IMR-90 (cell line): ENCODE measurements around the gene HOMER3. TPM values are rescaled to one million over a fixed set of nuclear protein-coding genes. Genes with fewer than 3 reads are reported as not detected.

Source experiments
- ATAC-seq: fragments of 200-7000 bp; cut with Tn5 transposase; 2 replicates; pipeline ENCODE4 v1.9.1; 2020; ENCODE audit warnings: low read depth, mild to moderate bottlenecking, moderate library complexity
- BruUV-seq: library from RNA; stranded (reverse); fragments of 400-500 nt; replicated peaks from 2 replicates; lab custom pipeline; 2021; lab: Mats Ljungman, UMichigan
- CTCF ChIA-PET: fragments of 300-600 bp; formaldehyde crosslinking; extraction: SDS; loops from one replicate; lab custom pipeline; 2021; ENCODE audit warnings: antibody characterized with exemption; lab: Yijun Ruan, JAX
- POLR2A ChIA-PET: fragments of 300-600 bp; sonication (Branson Sonifier 250); formaldehyde crosslinking; loops from one replicate; lab custom pipeline; 2022; ENCODE audit warnings: antibody characterized with exemption; ENCODE audit not compliant: unreplicated experiment; lab: Charles Lee
- DNase-seq: peaks from one replicate; pipeline ENCODE4 v3.0.0; 2013
- H2AFZ ChIP-seq: replicated peaks from 2 replicates; pipeline ENCODE3; 2013; ENCODE audit warnings: low read length, mild to moderate bottlenecking; ENCODE audit not compliant: poor library complexity
- H2AK5ac ChIP-seq: 2 replicates; pipeline ENCODE4 v1.6.1; 2013; ENCODE audit warnings: low read depth, low read length, inconsistent platforms
- H2AK9ac ChIP-seq: replicated peaks from 2 replicates; pipeline ENCODE3; 2013; ENCODE audit warnings: mild to moderate bottlenecking, low read depth, low read length, moderate library complexity; ENCODE audit not compliant: poor library complexity
- H2BK120ac ChIP-seq: 2 replicates; pipeline ENCODE4 v1.6.1; 2013; ENCODE audit warnings: low read depth, low read length, inconsistent platforms
- H2BK15ac ChIP-seq: 3 replicates; pipeline ENCODE4 v1.6.1; 2013; ENCODE audit warnings: low read depth, low read length, inconsistent platforms
- H2BK20ac ChIP-seq: 2 replicates; pipeline ENCODE4 v1.6.1; 2013; ENCODE audit warnings: low read depth, mild to moderate bottlenecking, inconsistent platforms, low read length, moderate library complexity
- H2BK5ac ChIP-seq: 2 replicates; pipeline ENCODE4 v1.6.1; 2013; ENCODE audit warnings: mild to moderate bottlenecking, low read depth, low read length, inconsistent platforms; ENCODE audit not compliant: poor library complexity, severe bottlenecking
- H3K14ac ChIP-seq: replicated peaks from 2 replicates; pipeline ENCODE4 v1.6.1; 2013; ENCODE audit warnings: low read depth, low read length, inconsistent platforms
- H3K18ac ChIP-seq: 2 replicates; pipeline ENCODE4 v1.6.1; 2013; ENCODE audit warnings: low read depth, low read length, control low read depth
- H3K23ac ChIP-seq: 2 replicates; pipeline ENCODE4 v1.6.1; 2013; ENCODE audit warnings: low read depth, low read length, inconsistent platforms
- H3K27ac ChIP-seq: 2 replicates; pipeline ENCODE4 v1.5.1; 2013; ENCODE audit warnings: mild to moderate bottlenecking, control low read depth, low read length; ENCODE audit not compliant: insufficient read depth
- H3K27me3 ChIP-seq: 2 replicates; pipeline ENCODE4 v1.6.1; 2013; ENCODE audit warnings: low read length; ENCODE audit not compliant: control insufficient read depth, insufficient read depth
- H3K36me3 ChIP-seq: 2 replicates; pipeline ENCODE4 v1.6.1; 2013; ENCODE audit warnings: low read length, mixed read lengths; ENCODE audit not compliant: control insufficient read depth, insufficient read depth
- H3K4ac ChIP-seq: 2 replicates; pipeline ENCODE4 v1.6.1; 2013; ENCODE audit warnings: low read depth, low read length, inconsistent platforms
- H3K4me1 ChIP-seq: 2 replicates; pipeline ENCODE4 v1.6.1; 2013; ENCODE audit warnings: low read length, mixed read lengths; ENCODE audit not compliant: control insufficient read depth, insufficient read depth
- H3K4me2 ChIP-seq: 2 replicates; pipeline ENCODE4 v1.6.1; 2013; ENCODE audit warnings: low read depth, mild to moderate bottlenecking, control low read depth, low read length, moderate library complexity
- H3K4me3 ChIP-seq: 2 replicates; pipeline ENCODE4 v1.5.1; 2013; ENCODE audit warnings: low read depth, mild to moderate bottlenecking, control low read depth, low read length, moderate library complexity; ENCODE audit not compliant: insufficient read depth
- H3K56ac ChIP-seq: 2 replicates; pipeline ENCODE4 v1.6.1; 2013; ENCODE audit warnings: low read length, inconsistent platforms; ENCODE audit not compliant: insufficient read depth; ENCODE audit errors: extremely low read depth
- H3K79me1 ChIP-seq, 2 experiments: 2 replicates each; pipeline ENCODE4 v1.6.1; 2013; ENCODE audit warnings: low read length in 2 of 2, inconsistent platforms in 1 of 2, low read depth in 1 of 2
- H3K9ac ChIP-seq: 2 replicates; pipeline ENCODE4 v1.6.1; 2013; ENCODE audit warnings: low read depth, low read length, control low read depth
- H3K9me1 ChIP-seq: 2 replicates; pipeline ENCODE4 v1.6.1; 2013; ENCODE audit warnings: low read length, inconsistent platforms; ENCODE audit not compliant: insufficient read depth
- H3K9me3 ChIP-seq: 2 replicates; pipeline ENCODE4 v1.6.1; 2013; ENCODE audit warnings: low read length; ENCODE audit not compliant: control insufficient read depth, insufficient read depth
- H4K20me1 ChIP-seq: 2 replicates; pipeline ENCODE4 v1.6.1; 2013; ENCODE audit warnings: low read length, inconsistent platforms; ENCODE audit not compliant: insufficient read depth
- H4K5ac ChIP-seq: 2 replicates; pipeline ENCODE4 v1.6.1; 2013; ENCODE audit warnings: mild to moderate bottlenecking, low read depth, low read length, control low read depth
- H4K8ac ChIP-seq, 2 experiments: 2 replicates each; pipeline ENCODE4 v1.6.1; 2013; ENCODE audit warnings: low read depth in 2 of 2, low read length in 2 of 2, control low read depth in 1 of 2, inconsistent platforms in 1 of 2
- H4K91ac ChIP-seq: 2 replicates; pipeline ENCODE4 v1.6.1; 2013; ENCODE audit warnings: low read depth, low read length, inconsistent platforms; ENCODE audit not compliant: insufficient read depth
- CHD1 ChIP-seq: IDR thresholded peaks from 2 replicates; pipeline ENCODE4 v1.6.1; 2012; ENCODE audit warnings: low read depth, low read length, improper control_type of control experiment
- WGBS, 2 experiments: methylation state at CpG; one replicate each; pipeline versions ENCODE4 v1.1.5 to v1.1.7; 2013; ENCODE audit warnings: missing lambda C conversion rate in 2 of 2; ENCODE audit not compliant: insufficient read length in 1 of 2; ENCODE audit errors: extremely low coverage in 2 of 2; 5-methylcytosine and 5-hydroxymethylcytosine counted together
- dilution Hi-C: fragments of 300-500 bp; cut with HindIII; formaldehyde crosslinking; loops from one replicate; pipeline ENCODE4 v1.14.3; 2018; ENCODE audit warnings: low sequenced_read_pairs; ENCODE audit not compliant: unreplicated experiment
- in situ Hi-C: fragments of 300-500 bp; cut with MboI; formaldehyde crosslinking; loops from 3 replicates; pipeline ENCODE4 v1.14.3; 2019; ENCODE audit warnings: low sequenced_read_pairs, inconsistent platforms, mixed read lengths
- intact Hi-C: fragments of 100-400 bp; cut with micrococcal nuclease; formaldehyde crosslinking; loops from 2 replicates; pipeline ENCODE4 v1.10.0; 2022
- polyA plus RNA-seq, 3 experiments: library from polyadenylated mRNA; depleted of rRNA; stranded (reverse); fragments of >200 nt; gene quantifications; 2 replicates each; pipeline ENCODE4 v1.2.3, GENCODE V29; 2012; ENCODE audit warnings: low replicate concordance in 1 of 3
- total RNA-seq: library from RNA; depleted of rRNA; stranded (reverse); fragments of >200 nt; gene quantifications from 2 replicates; pipeline ENCODE4 v1.2.3, GENCODE V29; 2012

HOMER3 gene
- total and polyA plus RNA-seq, 2 of the 4 experiments (the other 2 are of a cell fraction): 53.4 to 77.0 TPM

DNA sequence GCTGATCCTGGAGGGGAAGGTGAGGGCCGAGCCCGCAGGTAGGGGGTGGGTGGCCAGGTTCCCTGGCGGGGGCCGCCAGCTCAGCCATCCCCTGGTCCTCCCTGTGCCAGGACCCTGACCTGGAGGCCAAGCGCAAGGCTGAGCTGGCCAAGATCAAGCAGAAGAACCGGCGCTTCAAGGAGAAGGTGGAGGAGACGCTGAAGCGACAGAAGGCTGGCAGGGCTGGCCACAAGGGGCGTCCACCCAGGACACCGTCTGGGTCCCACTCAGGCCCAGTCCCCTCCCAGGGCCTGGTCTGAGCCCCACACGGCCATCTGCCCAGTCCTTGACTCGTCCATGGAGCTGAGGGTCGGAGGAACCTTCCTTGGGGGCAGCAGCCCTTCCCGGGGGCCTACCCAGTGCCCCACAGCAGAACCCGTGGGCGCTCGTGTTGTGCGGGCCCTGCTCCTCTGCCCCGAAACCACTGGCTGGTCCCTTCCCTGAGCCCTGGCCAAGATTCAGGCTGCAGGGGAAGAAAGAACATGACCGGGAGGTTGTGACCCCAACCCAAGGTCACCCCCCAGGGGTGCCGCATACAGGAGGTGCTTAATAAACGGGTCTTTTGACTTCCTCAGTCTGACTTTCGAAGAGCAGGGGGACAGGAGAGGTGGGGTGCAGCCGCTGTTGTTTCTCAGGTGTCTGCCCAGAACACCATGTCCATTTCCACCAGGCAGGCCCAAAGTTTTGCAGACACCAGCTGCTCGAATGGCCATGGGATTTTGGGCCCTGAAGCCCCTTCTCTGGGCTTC lies 12.8 kb downstream of the HOMER3 start:
- Histone ChIP-seq H3K4me3 (no peak overlapping the region), H2BK15ac (no peak overlapping the region), H2BK5ac (no peak overlapping the region), H3K9me1 (no peaks in the 10 kb centered on the region; the same call in 1 of the 2 replicates), H2BK20ac (no peak overlapping the region), H3K79me1 (peaks cover 10 to 25% of the 10 kb centered on the region in 2 experiments), H3K36me3 (peaks cover 68% of the 10 kb centered on the region), H3K56ac (no peak overlapping the region), H3K18ac (no peak overlapping the region), H4K20me1 (peaks cover 33% of the 10 kb centered on the region), H3K14ac (no peak overlapping the region), H2AK9ac (no peak overlapping the region), H3K4me2 (no peak overlapping the region), H3K9me3 (no peaks in the 10 kb centered on the region), H2AFZ (no peak overlapping the region), H4K5ac (no peak overlapping the region), H3K4ac (no peak overlapping the region), H4K8ac (no peak overlapping the region), H3K27ac (no peak overlapping the region), H4K91ac (no peak overlapping the region), H3K9ac (no peak overlapping the region), H2BK120ac (no peak overlapping the region), H3K27me3 (no peaks in the 10 kb centered on the region), H3K23ac (no peak overlapping the region), H3K4me1 (no peaks in the 10 kb centered on the region), H2AK5ac (no peak overlapping the region)
- TF ChIP-seq CHD1: no peak
- intact Hi-C loops: no loop called here
- DNase-seq (no peak), ATAC-seq (no peak)
- POLR2A ChIA-PET: interaction anchor here (0.6 kb wide), 1 partner anchor 73 kb away, joined by 3 read pairs; no protein-coding TSS in a partner anchor
- dilution Hi-C loops: no loop called here
- 98% methylated on average over 8 of the region's 26 CpGs; no CpG with 5 or more reads in 1 of the 2 experiments for WGBS, 2 experiments
- in situ Hi-C loops: no loop called here
- BruUV-seq: no TSS peak
- CTCF ChIA-PET: no interaction called here
